ENCODE data around the gene NCOA1. TPM values are rescaled to one million over a fixed set of nuclear protein-coding genes. Genes with fewer than 3 reads are reported as not detected.
"Not testable (repeated sequence)": the region's sequence is repeated elsewhere in the genome, so short reads cannot be mapped to it uniquely, and the experiment has no call there.

The NCOA1 gene
- total RNA-seq, 2 experiments from 2014 or later, result 15.8 to 16.6 TPM

DNA sequence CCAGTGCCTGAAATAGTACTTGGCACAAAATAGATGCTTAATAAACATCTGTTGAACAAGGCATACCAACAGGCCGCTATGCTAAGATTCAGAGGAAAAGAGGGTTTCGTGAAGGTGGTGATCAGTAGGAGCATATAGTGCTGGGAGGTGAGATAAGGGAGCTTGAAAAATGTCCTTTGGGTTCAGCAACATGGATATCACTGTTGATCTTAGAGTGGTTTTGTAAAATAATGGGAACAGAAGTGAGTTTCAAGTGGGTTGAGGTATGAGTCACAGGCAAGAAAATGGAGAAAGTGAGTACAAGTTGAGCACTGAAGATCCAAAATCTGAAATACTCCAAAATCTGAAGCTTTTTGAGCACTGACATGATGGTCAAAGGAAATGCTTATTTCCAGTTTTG lies 306.6 kb downstream of the NCOA1 start:
- CTCF ChIA-PET, result no interaction called here
- no peak for DNase-seq
- no peaks in the 10 kb centered on the region for H3K9me3 Mint-ChIP-seq
- peaks cover 48% of the 10 kb centered on the region for H3K4me1 Mint-ChIP-seq
- no peak overlapping the region for H3K4me3 Mint-ChIP-seq
- H3K27me3 Mint-ChIP-seq, result no peaks in the 10 kb centered on the region
- no peak overlapping the region for H3K27ac Mint-ChIP-seq
- peaks cover 78% of the 10 kb centered on the region for H3K36me3 Mint-ChIP-seq (ENCODE audit: low read depth)
- POLR2A ChIA-PET, result interaction anchor here (1.0 kb wide), 1 partner anchor 17 kb away, joined by 3 read pairs; no protein-coding TSS in a partner anchor

GRCh38 chr2:24800487-24800886 lies 309.4 kb downstream of the NCOA1 start:
- DNase-seq, POLR2A ChIA-PET, H3K27me3 Mint-ChIP-seq, CTCF ChIA-PET, H3K9me3 Mint-ChIP-seq, H3K4me3 Mint-ChIP-seq, H3K27ac Mint-ChIP-seq: not testable (repeated sequence)
- H3K4me1 Mint-ChIP-seq, result peaks cover 33% of the 10 kb centered on the region
- peaks cover 83% of the 10 kb centered on the region for H3K36me3 Mint-ChIP-seq (ENCODE audit: low read depth)

GRCh38 chr2:24805811-24806660 lies 315.0 kb downstream of the NCOA1 start:
- POLR2A ChIA-PET, result not testable (repeated sequence)

GRCh38 chr2:24806661-24807036 lies 315.6 kb downstream of the NCOA1 start:
- POLR2A ChIA-PET, result no interaction called here
- Mint-ChIP-seq H3K9me3 (no peaks in the 10 kb centered on the region), H3K27me3 (no peaks in the 10 kb centered on the region), H3K4me3 (no peak overlapping the region), H3K36me3 (ENCODE audit: low read depth) (peaks cover 63% of the 10 kb centered on the region), H3K27ac (no peak overlapping the region), H3K4me1 (peaks cover 30% of the 10 kb centered on the region)
- CTCF ChIA-PET, result no interaction called here
- DNase-seq, result no peak

More at GRCh38 chr2:24805811-24806660, 315.0 kb downstream of the NCOA1 start:
- H3K36me3 Mint-ChIP-seq (ENCODE audit: low read depth), result peaks cover 66% of the 10 kb centered on the region
- DNase-seq, H3K9me3 Mint-ChIP-seq, H3K27ac Mint-ChIP-seq, CTCF ChIA-PET, H3K4me3 Mint-ChIP-seq, H3K27me3 Mint-ChIP-seq: not testable (repeated sequence)
- H3K4me1 Mint-ChIP-seq, result peaks cover 30% of the 10 kb centered on the region

DNA sequence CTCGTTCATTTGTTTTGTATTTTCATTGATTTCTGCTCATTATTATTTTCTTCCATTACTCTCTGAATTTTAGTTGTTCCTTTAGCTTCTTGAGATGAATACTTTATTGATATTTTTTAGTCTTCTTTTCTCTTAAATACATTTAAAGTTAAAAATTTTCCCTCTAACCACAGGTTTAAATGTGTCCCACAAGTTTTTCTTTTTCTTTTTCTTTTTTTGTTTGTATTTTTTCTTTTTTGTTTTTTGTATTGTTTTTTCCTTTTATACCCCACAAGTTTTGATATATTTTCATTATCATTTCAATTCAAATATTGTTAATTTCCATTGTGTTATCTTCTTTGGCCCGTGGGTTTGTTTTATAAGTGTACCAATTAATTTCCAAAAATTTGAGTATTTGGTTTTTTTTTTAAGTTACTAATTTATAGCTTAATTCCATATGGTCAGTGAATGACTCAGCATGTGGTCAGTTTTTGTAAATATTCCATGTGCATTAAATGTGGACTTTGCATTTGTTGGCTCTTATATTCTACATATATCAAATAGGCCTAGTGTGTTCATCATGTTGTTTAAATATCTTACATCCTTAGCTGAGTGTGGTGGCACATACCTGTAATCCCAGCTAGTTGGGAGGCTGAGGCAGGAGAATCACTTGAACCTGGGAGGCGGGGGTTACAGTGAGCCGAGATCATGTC lies 318.4 kb downstream of the NCOA1 start:
- Mint-ChIP-seq H3K9me3 (no peaks in the 10 kb centered on the region), H3K27me3 (no peaks in the 10 kb centered on the region), H3K4me1 (peaks cover 27% of the 10 kb centered on the region), H3K4me3 (peak overlapping the region; percentile 8), H3K27ac (no peak overlapping the region), H3K36me3 (ENCODE audit: low read depth) (peaks cover 63% of the 10 kb centered on the region)
- no peak for DNase-seq
- POLR2A ChIA-PET, result interaction anchor here (1.0 kb wide), 1 partner anchor 17 kb away, joined by 4 read pairs; the partner anchor contains the start of genes CENPO and PTRHD1
- CTCF ChIA-PET, result interaction anchor here (1.0 to 1.4 kb wide), 2 partner anchors 10 to 18 kb away, joined by 4 read pairs; no protein-coding TSS in a partner anchor

GRCh38 chr2:24813691-24814137 lies 322.7 kb downstream of the NCOA1 start:
- no peak for DNase-seq
- Mint-ChIP-seq H3K4me3 (no peak overlapping the region), H3K36me3 (ENCODE audit: low read depth) (peaks cover 65% of the 10 kb centered on the region), H3K9me3 (no peaks in the 10 kb centered on the region), H3K4me1 (peaks cover 17% of the 10 kb centered on the region), H3K27me3 (no peaks in the 10 kb centered on the region), H3K27ac (peak overlapping the region; percentile 3)
- ChIA-PET POLR2A (no interaction called here), CTCF (interaction anchor here (1.4 to 4.8 kb wide), 2 partner anchors 13 to 162 kb away, joined by 3 to 22 read pairs; no protein-coding TSS in a partner anchor)

- DNase-seq, result no peak
- H3K4me3 Mint-ChIP-seq, result no peak overlapping the region
- ChIA-PET CTCF (interaction anchor here (0.8 to 4.8 kb wide), 4 partner anchors 9 to 404 kb away, joined by 3 to 22 read pairs (median 4); no protein-coding TSS in a partner anchor), POLR2A (interaction anchor here (0.6 to 0.8 kb wide), 2 partner anchors 17 to 524 kb away, joined by 3 read pairs; no protein-coding TSS in a partner anchor)
- H3K9me3 Mint-ChIP-seq, result no peaks in the 10 kb centered on the region
- no peaks in the 10 kb centered on the region for H3K27me3 Mint-ChIP-seq
- H3K27ac Mint-ChIP-seq, result no peak overlapping the region
- H3K4me1 Mint-ChIP-seq, result peaks cover 10% of the 10 kb centered on the region
- peaks cover 66% of the 10 kb centered on the region for H3K36me3 Mint-ChIP-seq (ENCODE audit: low read depth)
Measured at GRCh38 chr2:24814516-24814915, 323.5 kb downstream of the NCOA1 start.

GRCh38 chr2:24815171-24815570 lies 324.1 kb downstream of the NCOA1 start:
- no peaks in the 10 kb centered on the region for H3K27me3 Mint-ChIP-seq
- H3K27ac Mint-ChIP-seq, result no peak overlapping the region
- POLR2A ChIA-PET, result interaction anchor here (0.6 kb wide), 1 partner anchor 524 kb away, joined by 3 read pairs; no protein-coding TSS in a partner anchor
- no peak overlapping the region for H3K4me3 Mint-ChIP-seq
- CTCF ChIA-PET, result interaction anchor here (0.8 to 4.8 kb wide), 4 partner anchors 9 to 405 kb away, joined by 3 to 22 read pairs (median 4); no protein-coding TSS in a partner anchor
- peaks cover 70% of the 10 kb centered on the region for H3K36me3 Mint-ChIP-seq (ENCODE audit: low read depth)
- no peaks in the 10 kb centered on the region for H3K9me3 Mint-ChIP-seq
- no peak for DNase-seq
- peaks cover 10% of the 10 kb centered on the region for H3K4me1 Mint-ChIP-seq

DNA sequence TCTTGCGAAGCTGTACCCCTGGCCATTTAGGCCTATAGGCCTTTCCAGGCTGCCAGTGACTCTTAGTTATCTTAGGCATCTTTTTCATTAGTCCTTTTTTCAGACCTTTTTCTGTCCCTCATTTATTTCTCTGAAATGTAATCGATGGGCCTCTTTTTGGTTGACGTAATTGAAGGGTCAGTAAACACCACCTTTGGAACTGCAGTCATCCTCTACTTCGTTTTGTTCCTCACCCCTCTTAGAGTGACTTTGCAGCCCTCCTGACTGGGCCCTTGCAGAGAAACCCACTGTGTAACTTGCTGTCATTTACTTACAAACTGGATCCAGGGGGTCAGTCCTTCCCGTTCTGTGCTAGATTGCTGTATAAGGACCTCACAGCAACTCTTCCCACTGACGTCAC lies 325.4 kb downstream of the NCOA1 start:
- DNase-seq, result no peak
- Mint-ChIP-seq H3K27me3 (no peaks in the 10 kb centered on the region), H3K4me3 (no peak overlapping the region), H3K27ac (no peak overlapping the region), H3K9me3 (no peaks in the 10 kb centered on the region), H3K4me1 (peaks cover 10% of the 10 kb centered on the region), H3K36me3 (ENCODE audit: low read depth) (peaks cover 80% of the 10 kb centered on the region)
- ChIA-PET POLR2A (no interaction called here), CTCF (interaction anchor here (0.6 to 4.8 kb wide), 2 partner anchors 10 to 381 kb away, joined by 3 to 22 read pairs; no protein-coding TSS in a partner anchor)

DNA sequence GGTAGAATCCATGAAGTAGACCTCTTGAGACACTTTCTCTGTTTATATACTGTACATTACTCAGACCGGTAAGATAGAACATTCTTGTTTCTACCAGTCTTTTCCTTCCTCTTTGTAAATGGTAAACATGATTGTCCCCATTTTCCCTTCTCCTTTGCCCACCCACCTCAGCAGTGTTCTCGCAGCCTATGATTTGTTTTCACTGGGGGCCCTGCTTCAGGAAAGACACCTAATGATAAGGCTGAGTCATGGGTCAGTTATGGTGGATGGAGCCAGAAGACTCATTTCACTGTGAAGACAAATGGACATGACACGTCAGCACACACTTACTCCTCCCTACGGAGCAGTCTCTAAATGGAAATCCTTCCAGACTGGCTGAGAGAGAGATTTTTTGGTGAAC lies 325.8 kb downstream of the NCOA1 start:
- H3K4me3 Mint-ChIP-seq, result no peak overlapping the region
- peaks cover 10% of the 10 kb centered on the region for H3K4me1 Mint-ChIP-seq
- POLR2A ChIA-PET, result no interaction called here
- no peaks in the 10 kb centered on the region for H3K9me3 Mint-ChIP-seq
- peaks cover 80% of the 10 kb centered on the region for H3K36me3 Mint-ChIP-seq (ENCODE audit: low read depth)
- H3K27me3 Mint-ChIP-seq, result no peaks in the 10 kb centered on the region
- H3K27ac Mint-ChIP-seq, result no peak overlapping the region
- CTCF ChIA-PET, result interaction anchor here (0.5 kb wide), 1 partner anchor 408 kb away, joined by 3 read pairs; no protein-coding TSS in a partner anchor
- DNase-seq, result no peak

GRCh38 chr2:24818721-24819167 lies 327.7 kb downstream of the NCOA1 start:
- peak; percentile 9 for DNase-seq
- POLR2A ChIA-PET, result interaction anchor here (1.5 kb wide), 1 partner anchor 26 kb away, joined by 6 read pairs; the partner anchor contains the start of genes CENPO and PTRHD1
- no peak overlapping the region for H3K4me3 Mint-ChIP-seq
- no peak overlapping the region for H3K27ac Mint-ChIP-seq
- CTCF ChIA-PET, result interaction anchor here (1.0 to 1.6 kb wide), 6 partner anchors 9 to 410 kb away, joined by 3 to 7 read pairs (median 3); no protein-coding TSS in a partner anchor
- H3K27me3 Mint-ChIP-seq, result no peaks in the 10 kb centered on the region
- no peaks in the 10 kb centered on the region for H3K9me3 Mint-ChIP-seq
- H3K4me1 Mint-ChIP-seq, result peaks cover 10% of the 10 kb centered on the region
- H3K36me3 Mint-ChIP-seq (ENCODE audit: low read depth), result peaks cover 80% of the 10 kb centered on the region

- POLR2A ChIA-PET, result interaction anchor here (1.5 kb wide), 1 partner anchor 27 kb away, joined by 6 read pairs; the partner anchor contains the start of genes CENPO and PTRHD1
Measured at GRCh38 chr2:24819442-24820174, 328.6 kb downstream of the NCOA1 start.

More at GRCh38 chr2:24819442-24820174, 328.6 kb downstream of the NCOA1 start:
- peak; percentile 13 for DNase-seq
- H3K9me3 Mint-ChIP-seq, result no peaks in the 10 kb centered on the region
- H3K4me1 Mint-ChIP-seq, result peaks cover 7% of the 10 kb centered on the region
- H3K27ac Mint-ChIP-seq, result no peak overlapping the region
- peaks cover 80% of the 10 kb centered on the region for H3K36me3 Mint-ChIP-seq (ENCODE audit: low read depth)
- no peaks in the 10 kb centered on the region for H3K27me3 Mint-ChIP-seq
- CTCF ChIA-PET, result interaction anchor here (1.0 to 1.6 kb wide), 6 partner anchors 8 to 411 kb away, joined by 3 to 7 read pairs (median 3); no protein-coding TSS in a partner anchor
- H3K4me3 Mint-ChIP-seq, result no peak overlapping the region

Measured in activated CD4-positive, alpha-beta memory T cell treated with anti-CD3 and anti-CD28 coated beads, Interleukin-2, amount 10 ng/mL, durations not matched to agents 7 days and 5 days (primary cell).